Caki2 (cell line): ENCODE results near the gene GGACT. TPM values are rescaled to one million over a fixed set of nuclear protein-coding genes. Genes with fewer than 3 reads are reported as not detected.

ENCODE experiments used
- DNase-seq: peaks from one replicate; pipeline ENCODE4 v3.0.0-alpha.2; 2015; ENCODE audit warnings: low read depth
- in situ Hi-C: cut with HindIII; loops from 2 replicates; pipeline ENCODE4 v1.10.0; 2016; ENCODE audit warnings: low sequenced_read_pairs, low pct_unique_long_range_greater_than_20kb, mixed read lengths
- total RNA-seq: library from RNA; depleted of rRNA; stranded (reverse); fragments of >200 nt; shearing (Covaris generic); gene quantifications from 2 replicates; pipeline ENCODE4 v1.2.3, GENCODE V29; 2014; ENCODE audit warnings: low replicate concordance

The GGACT gene
- total RNA-seq, 1 experiment from 2014 or later = 4.7 TPM

DNA sequence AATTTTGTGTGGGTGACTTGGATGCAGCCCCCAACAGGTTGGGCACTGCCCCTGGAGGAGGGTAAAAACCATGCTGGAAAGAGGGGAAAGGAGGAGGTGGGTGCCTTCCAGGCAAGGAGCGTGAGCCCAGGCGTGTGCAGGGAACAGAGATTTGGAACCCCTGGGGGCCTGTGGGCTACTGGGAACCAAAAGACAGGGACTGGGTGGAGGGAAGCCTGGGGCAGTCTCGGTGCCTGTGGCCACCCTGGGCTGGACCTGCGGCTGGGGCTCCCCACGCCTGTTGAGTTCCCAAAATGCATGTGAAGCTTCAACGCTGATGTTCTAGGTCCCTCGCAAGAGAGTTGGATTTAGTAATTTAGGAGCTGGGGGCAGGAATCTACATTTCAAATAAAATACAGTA is 24.8 kb downstream of the GGACT start:
- in situ Hi-C loops = no loop called here
- no peak for DNase-seq

DNA sequence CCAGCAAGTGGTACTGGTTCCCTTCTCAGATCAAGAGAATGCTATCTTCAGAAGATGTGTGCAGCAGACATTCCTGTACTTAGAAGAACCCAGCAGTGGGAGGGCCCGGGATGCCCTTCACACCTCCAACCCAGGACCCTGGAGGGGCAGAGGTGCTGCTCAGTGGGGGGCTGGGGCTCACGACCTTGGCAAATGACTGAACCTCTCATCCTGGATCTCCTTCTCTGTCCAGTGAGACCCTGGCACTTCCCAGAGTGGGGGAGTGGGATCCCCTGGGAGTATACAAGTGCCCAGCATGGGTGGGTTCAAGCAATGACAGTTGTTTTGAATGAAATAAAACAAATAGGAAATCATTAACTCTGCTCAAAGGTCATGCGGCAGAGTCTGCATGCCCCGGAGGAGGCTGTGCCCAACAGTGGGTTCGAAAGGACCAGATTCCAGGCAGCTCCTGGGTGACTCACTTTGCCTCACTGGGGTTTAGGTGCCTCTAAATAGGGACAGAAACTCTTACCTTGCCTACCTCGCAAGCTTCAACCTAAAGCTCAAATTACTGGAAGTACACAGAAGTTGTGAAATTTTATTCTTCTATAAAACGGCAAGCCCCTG is 26.9 kb downstream of the GGACT start:
- DNase-seq = no peak
- in situ Hi-C loops = no loop called here

DNA sequence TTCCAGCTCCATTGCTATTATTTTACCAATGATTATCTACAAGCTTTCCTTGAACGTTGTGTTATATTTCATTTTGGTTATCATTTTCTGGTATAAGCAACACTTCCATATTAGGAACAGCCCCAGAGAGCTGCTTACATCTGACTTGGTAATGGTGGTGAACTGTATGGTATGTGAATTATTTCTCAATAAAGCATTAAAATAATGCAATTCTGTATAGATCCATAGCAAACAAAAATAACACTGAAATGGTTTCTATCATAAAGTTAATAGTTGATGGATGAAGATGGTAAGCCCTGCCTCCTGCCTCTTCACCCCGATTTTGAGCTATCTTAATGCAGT is 27.5 kb downstream of the GGACT start:
- DNase-seq = no peak
- in situ Hi-C loops = no loop called here

- in situ Hi-C loops = no loop called here
- DNase-seq = no peak
These were observed 28.0 kb downstream of the GGACT start for GRCh38 chr13:100560498-100561157.

GRCh38 chr13:100559886-100560285 is 28.7 kb downstream of the GGACT start:
- in situ Hi-C loops = no loop called here
- no peak for DNase-seq

- in situ Hi-C loops = no loop called here
- DNase-seq = no peak
These were observed 35.8 kb downstream of the GGACT start for GRCh38 chr13:100552755-100553154.

DNA sequence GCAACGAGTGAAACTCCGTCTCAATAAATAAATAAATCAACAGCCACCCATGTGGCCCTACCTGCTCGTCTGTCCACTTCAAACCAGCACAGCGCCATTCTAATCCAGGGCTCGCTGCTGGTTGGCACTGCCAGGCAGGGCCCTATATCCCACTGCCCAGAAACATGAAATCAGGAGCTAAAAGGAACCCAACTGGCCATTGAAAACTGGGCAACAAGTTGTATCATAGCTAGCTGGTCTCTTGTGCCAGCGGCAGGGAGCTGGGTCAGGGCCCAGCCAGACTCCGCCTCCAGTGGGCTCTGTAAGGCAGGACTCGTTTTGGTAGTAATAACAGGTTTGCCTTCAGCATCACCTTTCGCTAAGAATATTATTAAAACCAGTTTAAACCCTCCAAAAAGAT is 39.3 kb downstream of the GGACT start:
- in situ Hi-C loops = no loop called here
- no peak for DNase-seq

- no peak for DNase-seq
- in situ Hi-C loops = no loop called here
These were observed 40.8 kb downstream of the GGACT start for GRCh38 chr13:100547791-100548201.

DNA sequence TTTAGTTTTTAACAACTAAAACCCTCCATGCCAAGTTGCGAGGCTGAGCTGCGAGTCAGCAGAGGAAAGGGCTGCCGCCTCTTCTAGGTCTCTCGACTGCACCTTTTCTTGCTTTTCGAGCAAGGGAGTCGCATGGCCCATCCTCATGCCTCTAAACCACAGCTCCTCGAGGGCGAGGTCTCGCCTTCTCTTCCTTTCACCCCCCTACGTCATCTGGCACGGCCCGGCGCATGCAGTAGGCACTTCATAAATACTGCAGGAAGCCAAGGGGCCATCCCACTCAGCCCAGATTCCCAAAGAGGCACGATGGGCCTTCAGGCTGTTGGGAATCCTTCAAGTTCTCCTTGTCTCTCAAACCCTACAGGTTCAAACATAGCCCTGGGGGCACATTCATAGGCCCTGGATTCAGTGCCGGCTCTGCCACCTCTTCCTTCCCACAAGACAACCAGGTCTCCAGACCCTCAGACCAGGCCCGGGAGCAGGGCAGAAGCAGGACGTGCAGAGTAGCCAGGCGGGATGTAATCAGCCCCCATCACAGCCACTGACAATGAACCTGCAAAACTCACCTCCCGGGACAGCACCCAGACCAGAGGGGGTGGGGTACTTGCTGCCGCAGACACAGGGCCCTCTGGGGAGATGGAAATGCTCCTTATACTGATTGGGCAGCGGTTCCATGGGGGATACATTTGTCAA is 41.7 kb downstream of the GGACT start:
- in situ Hi-C loops = no loop called here
- DNase-seq = no peak

- DNase-seq = no peak
- in situ Hi-C loops = no loop called here
These were observed 42.9 kb downstream of the GGACT start for GRCh38 chr13:100545684-100546061.

DNA sequence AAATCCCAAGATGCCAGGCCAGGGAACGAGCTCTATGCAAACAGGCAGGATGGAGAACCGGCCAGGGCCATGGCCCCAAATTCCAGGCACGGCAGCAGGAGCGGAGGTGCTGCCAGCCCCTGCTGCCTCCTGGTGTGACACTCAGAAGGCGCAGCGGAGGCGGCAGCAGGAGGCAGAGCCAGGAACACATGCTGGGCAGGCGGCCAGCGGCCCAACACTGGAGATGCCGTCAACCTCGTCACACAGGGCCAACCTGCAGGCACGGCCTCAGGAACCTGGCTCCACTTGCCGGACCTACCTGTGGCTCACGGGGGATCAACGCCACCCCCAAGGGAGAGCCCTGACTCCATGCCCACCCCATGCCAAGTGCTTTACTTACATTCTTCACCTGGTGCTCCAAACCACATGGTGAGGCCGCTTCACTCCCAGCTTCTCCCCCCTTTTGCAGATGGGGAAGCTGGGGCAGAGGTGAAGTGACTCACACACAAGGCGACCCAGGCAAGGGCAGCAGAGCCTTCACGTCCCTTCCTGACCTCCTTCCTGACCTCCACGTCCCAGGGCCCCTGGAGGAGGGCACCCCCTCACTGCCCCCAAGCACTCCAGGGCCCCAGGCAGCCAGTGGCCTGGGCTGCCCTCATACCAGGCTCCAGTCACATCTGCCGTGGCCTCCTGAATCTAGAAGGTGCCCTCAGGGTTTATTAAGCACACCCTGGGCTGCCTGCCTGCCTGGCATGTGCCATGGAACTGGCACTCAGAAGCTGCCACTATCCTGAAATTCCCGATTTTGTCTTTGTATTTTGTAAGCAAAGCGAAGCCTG is 43.5 kb downstream of the GGACT start:
- DNase-seq = no peak
- in situ Hi-C loops = no loop called here

GRCh38 chr13:100543872-100544602 is 44.6 kb downstream of the GGACT start:
- in situ Hi-C loops = no loop called here

GRCh38 chr13:100542826-100543156 is 45.8 kb downstream of the GGACT start:
- in situ Hi-C loops = no loop called here

More at GRCh38 chr13:100543872-100544602, 44.6 kb downstream of the GGACT start:
- DNase-seq = no peak

DNA sequence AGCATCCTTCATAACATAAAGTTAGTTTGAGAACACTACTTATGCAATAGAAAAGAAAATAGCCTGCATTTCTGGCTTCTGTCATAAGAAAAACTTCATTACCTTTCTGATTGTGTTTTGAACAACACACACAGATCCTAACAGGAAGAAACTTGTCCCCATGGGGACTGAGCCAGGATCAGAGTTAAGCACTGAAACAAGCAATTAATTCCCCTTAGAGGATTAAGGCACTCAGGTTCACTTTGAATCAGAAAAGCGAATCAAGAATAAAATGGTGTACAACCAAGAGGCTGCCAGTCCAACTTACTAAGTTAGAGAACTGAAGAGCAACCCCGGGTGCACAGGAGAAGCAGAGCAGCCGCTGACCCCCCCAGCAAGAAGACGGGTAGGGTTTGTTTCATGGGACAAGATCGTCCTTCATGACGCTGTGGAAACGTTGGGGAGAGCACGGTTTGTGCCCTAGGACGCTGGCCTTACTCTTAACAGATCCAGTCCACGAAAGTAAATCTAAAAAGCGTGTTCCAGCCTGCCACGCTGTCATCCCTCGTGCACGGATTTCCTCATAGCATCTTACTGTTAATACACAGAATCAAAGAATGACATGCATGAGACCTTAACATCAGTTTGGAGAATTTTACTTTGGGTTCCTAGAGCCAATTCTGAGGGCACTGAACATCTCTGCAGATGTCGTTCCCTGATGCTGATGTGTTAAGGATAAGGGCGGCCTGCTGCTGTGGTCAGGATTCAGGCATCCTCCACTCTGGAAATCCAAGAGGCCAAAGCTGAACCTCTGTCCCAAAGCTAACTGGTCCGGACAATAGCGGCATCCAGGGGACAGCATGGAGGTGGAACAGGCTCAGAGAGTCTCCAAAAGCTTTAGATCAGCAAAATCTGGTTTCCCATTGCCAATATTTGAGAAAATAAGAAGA is 46.4 kb downstream of the GGACT start:
- in situ Hi-C loops = no loop called here
- DNase-seq = no peak

More at GRCh38 chr13:100542826-100543156, 45.8 kb downstream of the GGACT start:
- no peak for DNase-seq

DNA sequence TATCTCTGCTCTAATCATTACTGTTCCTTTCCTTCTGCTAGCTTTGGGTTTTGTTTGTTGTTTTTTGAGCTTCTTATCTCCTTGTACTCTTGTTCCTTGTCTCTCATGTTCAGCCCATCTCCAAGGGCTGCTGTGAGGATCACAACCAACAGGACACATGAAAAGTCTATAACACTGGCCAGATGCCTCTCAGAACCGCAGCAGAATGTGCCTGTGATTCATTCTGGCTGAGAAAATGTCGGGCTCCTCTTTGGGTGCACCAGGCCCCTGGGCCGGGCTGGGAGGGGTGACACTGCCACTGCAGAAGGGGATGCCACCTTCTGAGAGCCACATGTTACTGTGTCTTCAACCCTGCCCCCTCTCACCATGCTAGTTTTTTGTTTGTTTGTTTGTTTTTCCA is 48.0 kb downstream of the GGACT start:
- no peak for DNase-seq
- in situ Hi-C loops = no loop called here

DNA sequence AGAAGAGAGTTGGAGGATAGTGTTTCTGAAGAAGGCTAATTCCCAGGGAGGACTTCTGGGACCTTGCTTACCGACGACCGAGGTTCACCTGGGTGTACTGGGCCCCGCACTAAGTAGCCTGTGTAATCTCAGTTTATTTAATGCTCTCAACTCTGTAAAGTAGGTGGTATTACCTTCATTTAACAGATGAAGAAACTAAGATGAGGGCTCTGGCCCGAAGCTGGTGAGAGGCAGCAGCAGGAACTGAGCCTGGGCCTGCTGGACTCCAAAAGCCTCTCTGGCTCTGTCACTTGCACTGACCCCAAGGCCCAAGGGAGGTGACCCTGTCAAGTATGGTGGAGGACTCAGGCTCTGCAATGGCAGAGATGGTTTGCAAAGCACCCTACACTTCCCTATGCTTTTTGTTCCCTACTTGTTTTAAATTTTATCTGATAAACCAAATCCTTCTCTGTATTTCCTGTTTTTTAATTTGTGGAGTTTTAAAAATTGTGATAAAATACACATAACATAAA is 50.6 kb downstream of the GGACT start:
- in situ Hi-C loops = no loop called here
- DNase-seq = no peak

DNA sequence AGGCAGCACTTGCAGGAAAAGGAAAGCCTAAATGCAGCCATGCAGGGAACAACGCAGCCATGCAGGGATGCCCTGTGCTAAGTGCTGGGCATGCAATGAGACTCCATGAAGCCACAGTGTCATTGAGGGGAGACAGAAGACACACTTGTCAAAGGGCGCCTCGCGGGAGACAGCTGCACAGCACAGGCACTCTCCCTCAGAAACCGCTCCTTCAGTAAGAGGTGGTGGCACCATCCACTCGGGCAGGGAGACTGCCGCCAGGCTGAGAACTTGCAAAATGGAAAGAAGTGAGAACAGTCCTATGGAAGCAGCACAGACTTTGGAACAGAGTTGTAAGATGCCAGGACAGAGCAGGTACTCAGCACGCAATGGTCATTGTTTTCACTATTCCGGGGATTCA is 51.1 kb downstream of the GGACT start:
- DNase-seq = no peak
- in situ Hi-C loops = no loop called here
